AG20443 (cell line): ENCODE data around the gene PPP1CA.

Experiments used
- DNase-seq: peaks from one replicate; pipeline ENCODE4 v3.0.0; 2012; ENCODE audit warnings: low spot score, mixed read lengths

The PPP1CA gene

GRCh38 chr11:67382276-67383136 lies 19.2 kb downstream of the PPP1CA start:
- peak; percentile 81 for DNase-seq

DNA sequence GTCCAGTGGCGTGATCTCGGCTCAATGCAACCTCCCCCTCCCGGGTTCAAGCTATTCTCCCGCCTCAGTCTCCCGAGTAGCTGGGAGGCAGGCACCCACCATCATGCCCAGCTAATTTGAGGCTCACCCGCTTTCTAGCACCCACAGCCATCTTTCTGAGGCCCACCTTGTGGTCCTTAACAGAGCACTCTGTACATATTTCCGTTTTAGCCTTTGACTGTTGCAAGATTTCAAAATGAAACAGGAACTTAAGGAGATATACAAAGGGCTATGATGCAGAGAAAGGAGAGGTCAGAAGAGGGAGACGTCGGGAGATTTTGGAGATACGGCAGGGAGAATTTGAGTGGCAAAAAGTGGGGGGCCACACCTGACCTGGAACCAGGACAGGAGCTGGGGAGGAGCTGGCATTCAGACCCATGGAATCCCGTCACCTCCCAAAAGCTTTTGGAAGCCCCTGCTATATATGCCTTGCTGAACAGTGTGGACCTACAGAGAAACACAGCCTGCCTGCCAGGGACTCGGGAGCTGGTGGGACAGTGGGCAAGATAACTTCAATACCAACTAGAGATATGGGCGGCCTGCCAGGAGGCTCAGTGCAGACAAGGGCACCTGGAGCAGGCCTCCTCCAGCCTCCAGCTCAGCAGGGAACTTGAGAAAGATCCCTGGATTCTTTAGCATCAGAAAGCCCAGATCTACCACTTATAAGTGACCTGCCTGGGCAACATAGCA lies 20.2 kb downstream of the PPP1CA start:
- DNase-seq, result no peak

GRCh38 chr11:67379061-67380058 lies 22.3 kb downstream of the PPP1CA start:
- DNase-seq, result peak; percentile 88

DNA sequence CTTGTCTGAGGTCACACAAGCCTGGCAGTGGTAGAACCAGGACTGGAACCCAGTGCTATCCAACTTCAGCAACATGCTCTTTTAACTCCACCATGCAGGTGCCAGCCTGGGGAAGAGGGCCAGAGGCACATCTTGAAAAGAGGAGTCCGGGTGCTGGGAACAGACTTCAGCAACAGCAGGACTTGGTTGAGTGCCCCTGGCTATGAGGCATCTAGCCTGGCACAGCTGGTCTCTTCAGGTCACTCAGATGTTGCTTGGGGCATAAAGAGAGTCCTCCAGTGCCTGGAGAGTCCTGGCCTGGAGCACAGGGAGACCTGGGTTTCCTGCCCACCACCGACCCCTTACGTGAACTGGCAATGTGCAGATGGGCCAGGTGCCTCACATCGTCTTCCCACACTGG lies 23.1 kb downstream of the PPP1CA start:
- no peak for DNase-seq

DNA sequence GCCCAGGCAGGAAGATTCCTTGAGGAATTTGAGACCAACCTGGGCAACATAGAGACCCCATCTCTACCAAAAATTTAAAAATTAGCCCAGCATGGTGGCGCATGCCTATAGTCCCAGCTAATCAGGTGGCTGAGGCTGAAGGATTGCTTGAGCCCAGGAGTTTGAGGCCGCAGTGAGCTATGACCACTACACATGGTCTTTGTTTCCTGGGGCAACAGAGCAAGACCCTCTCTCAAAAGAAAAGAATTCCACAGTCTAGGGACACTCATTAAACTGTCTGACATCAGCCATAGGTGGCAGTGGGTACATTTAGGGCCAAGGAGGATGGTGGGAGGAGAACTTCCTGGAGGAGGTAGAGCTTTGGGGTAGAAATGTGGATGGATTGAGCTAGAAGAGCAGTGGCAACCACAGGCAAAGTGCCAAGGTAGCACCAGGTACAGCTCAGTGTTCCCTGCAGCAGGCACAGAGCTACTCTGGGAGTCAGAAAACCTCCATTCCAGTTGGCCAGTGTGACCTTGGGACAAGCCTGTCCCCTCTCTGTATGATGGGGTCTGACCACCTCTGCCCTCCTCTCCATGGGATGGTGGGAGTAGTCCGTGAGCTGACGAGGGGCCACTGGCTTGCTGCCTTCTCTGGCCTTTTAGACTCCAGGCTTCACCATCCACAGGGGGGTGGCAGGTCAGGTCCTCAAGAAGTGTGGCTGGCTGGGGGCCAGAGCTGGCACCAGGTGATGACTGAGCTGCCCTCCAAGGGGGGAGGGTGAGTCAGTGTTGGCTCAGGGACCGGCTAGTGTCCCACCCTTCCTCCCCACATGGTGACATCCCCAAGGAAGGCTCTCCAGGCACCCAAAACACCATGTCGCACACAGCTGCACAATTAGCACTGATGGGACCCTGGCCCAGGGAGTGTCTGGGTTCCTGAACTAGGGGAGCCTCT lies 24.5 kb downstream of the PPP1CA start:
- no peak for DNase-seq

DNA sequence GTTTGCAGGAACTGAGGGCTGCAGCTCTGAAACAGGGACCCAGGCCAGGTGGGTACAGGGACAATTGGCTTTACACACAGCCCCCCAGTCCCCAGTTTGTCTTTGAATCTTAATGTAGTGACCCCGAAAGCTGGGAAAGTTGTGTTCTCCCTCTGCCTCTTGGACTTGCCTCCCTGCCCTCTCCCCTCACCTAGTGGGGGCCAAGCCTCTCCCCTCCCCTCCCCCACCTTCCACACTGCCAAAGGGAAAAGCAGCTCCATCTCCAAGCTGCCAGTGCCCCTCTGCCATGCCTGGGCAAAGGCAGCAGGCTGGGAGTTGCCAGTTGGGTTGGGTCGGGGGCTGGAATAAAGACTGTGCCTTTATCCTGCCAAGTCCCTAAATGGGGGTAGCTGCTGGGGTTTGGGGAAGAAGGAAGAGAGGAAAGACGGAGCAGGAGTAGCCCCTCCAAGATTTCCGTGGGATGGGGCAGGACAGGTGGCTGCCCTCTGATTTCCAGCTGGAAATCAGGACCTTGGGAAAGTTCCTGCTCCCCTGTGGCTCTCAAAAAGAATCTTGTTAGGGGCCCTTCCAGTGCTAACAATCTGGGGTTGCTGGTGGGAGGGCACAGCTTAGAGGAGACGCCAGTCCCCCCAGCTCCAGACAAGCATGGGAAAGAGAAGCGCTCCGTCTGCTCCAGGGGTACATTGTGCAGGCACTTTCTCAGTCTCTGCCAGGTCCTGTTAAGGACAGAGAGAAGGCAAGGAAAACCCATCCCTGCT lies 25.4 kb downstream of the PPP1CA start:
- DNase-seq, result no peak

- DNase-seq, result no peak
Observed at GRCh38 chr11:67375320-67376055, 26.2 kb downstream of the PPP1CA start.

DNA sequence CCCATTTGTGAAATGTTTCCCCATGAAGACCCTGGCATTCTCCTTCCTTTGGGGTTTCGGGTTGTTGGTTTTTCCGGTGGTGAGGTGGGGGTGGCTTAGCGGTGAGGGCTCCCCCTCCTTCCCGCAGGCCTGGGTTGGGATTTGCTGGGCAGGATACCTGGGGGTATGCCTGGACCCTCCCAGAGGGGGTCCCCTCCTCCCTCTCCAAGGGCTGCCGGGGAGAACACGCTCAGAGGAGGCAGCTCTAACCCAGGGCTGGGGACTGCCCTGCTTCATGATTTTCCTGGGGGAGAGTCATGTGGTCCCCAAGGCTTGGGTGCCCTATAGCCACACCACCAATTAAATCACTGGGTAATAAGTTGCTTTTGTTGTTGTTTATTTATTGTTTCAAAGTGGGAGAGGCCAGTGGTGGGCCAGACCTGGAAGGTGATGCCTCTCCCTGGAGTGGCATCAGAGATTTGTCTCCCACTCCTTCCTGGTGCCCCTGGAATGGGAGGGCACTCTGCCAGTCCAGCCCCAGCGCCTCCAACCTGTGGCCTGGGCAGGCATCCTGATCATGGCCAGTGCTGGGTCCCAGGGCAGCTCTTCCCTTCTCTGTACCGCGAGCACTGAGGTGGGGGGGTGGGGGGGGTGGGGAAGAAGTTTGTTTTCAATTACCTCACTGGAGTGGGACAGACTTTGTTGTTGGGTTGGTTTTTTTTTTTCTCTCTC lies 26.9 kb downstream of the PPP1CA start:
- no peak for DNase-seq

DNA sequence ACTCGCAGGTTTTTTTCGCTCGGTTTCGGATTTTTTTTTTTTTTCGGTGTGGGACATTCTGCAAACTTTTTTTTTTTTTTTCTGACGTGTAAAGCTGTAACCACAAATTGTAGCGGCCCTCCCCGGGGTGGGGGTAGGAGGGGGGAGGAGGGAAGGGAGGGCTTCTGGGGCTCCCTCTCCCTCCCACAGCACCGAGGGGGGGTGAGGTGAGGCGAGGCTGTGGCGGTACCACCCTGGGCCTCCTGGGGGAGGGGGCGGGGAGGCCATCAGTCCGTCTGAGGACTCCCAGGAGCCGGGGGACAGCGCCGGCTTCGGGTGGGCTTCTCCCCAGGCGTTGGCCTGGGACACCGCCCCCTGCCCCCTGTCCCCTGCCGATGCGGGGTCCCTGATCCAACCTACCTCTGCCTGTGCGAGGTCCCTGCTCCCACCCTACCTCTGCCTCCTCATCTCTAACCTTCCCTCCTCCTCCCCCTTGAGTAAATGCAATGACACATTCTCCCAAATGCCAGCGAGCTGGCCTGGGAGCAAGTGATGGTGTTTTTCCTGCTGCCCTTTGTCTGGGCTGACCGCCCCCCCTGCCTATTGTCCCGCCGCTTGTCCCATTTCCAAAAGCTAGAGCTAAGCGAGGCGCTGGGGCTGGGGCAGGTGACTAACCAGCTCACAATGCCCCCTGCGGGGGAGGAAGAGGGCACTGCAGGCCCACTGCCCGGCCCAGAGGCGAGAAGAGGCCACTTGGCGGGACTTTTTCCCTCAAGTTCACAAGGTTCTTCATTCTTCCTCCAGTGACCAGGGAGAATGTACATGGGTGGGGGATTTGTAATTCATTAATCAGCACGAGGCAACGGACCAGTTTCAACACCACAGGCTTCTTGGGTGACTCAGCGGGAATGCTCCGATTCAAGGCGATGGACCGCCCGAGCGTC lies 27.7 kb downstream of the PPP1CA start:
- DNase-seq, result peak; percentile 93

GRCh38 chr11:67372993-67373647 lies 28.5 kb downstream of the PPP1CA start, which contains the start of gene CLCF1:
CLCF1 (minus strand) TSS chr11:67373598; CDS start chr11:67373539, 59 bp downstream.
- DNase-seq, result peak; percentile 78

GRCh38 chr11:67372321-67372992 lies 29.2 kb downstream of the PPP1CA start:
- peak; percentile 49 for DNase-seq

GRCh38 chr11:67371911-67372320 lies 29.7 kb downstream of the PPP1CA start:
- no peak for DNase-seq

DNA sequence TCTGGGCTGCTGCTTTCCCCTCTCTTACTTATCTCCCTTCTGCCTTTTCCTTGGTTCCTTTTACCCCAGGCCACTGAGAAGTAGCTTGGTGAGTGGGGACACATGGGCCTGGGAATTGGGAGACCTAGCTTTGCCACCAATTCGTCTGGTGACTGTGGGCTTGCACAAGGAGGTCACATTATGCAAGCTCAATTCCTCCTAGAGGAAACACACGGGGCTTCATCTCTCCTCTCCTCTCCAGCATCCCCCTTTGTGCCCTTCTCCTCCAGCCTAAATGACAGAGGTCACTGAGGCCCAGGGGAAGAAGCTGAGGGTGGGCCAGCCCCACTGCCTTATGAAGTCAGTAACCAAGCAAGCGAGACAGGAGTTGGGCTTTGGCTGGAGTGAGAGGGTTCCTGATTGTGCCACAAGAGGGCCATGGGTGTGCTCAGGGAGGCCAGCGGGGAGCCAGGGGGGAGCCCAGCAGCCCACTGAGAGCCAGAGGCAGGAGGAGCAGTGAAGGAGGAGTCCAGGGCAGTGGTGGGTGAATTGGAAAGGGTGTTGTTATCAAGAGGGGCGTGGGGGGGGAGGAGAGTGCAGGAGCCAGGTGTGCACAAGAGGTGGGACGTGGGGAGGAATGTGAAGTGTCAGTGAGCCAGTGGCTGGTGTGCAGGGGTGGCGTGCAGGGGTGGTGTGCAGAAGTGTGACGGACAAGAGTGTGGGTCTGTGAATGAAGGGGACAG lies 30.3 kb downstream of the PPP1CA start:
- peak; percentile 81 for DNase-seq

DNA sequence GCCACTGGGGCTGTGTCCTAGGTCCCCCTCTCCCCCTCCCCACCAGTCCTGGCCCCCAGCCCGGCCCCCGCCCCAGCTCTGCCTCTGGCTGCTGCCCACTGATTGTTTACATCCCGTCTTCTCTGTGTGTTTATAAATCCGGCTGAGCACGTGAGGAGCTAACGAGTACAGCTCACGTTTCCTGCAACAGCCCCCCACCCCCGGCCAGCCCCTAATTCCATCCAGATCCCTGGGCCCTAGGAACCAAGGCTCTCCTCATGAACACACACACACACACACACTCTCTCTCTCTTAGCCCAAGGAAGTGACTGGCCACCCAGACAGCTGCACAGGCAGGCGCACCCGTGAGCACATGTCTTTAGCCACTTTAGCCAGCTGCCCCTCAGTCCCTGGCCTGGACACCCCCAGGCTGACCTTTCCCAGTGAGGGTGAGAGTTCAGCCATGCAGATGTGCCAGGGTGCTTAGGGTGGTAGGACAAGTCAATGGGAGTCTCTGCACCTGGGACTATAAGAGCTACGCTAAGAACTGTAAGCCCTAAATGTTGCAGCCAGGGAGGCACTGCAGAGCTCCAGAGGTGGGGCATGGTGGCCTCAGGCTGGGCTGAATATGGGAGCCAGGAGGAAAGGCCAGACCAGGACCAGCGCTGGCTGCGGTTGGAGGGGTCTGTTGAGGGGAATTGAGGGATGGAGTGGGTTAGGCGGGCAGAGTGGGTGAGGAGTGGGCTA lies 31.1 kb downstream of the PPP1CA start:
- no peak for DNase-seq

DNA sequence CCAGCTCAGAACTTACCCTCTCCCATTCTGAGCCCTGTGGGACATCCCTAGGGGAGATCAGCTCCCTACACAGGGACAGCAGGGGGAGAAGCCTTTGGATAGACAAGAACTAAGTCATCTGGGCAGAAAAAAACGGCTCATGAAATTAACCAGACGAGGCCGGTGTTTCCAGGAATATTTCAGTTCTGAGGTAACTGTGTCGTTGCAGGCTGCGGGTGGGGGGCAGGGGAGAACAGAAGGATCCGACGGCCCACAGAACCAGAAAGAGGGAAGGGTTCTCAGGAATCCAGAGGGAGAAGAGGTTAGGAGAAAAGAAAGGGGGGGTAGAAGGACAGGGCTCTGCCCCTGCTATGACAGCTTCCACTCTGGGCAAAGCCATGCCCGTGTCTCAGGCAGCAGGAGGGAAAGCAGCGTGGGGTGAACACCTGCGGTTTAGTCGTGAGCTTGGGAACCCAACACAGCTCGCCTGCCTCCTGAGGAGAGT lies 31.8 kb downstream of the PPP1CA start:
- DNase-seq, result no peak
